SK-N-SH (cell line): ENCODE measurements around the gene BRINP1.

Experiments
- CTCF ChIP-seq: fragments of 200-600 bp; sonication (generic); IDR thresholded peaks from 2 replicates; pipeline ENCODE4 v1.6.1; 2017; ENCODE audit warnings: antibody characterized with exemption, mild to moderate bottlenecking, moderate library complexity
- EP300 ChIP-seq, 2 experiments: IDR thresholded peaks; 2 replicates each; pipeline versions ENCODE4 v1.4.0 to v1.6.1; 2012; ENCODE audit warnings: borderline replicate concordance in 1 of 2, low read depth in 1 of 2, low read length in 1 of 2
- MAX ChIP-seq: IDR thresholded peaks from 2 replicates; pipeline ENCODE4 v1.4.0; 2012; ENCODE audit warnings: low read depth
- MXI1 ChIP-seq: IDR thresholded peaks from 2 replicates; pipeline ENCODE4 v1.6.1; 2012; ENCODE audit warnings: mild to moderate bottlenecking, low read depth, low read length, improper control_type of control experiment
- NRF1 ChIP-seq: IDR thresholded peaks from 2 replicates; pipeline ENCODE4 v1.6.1; 2012; ENCODE audit warnings: low read depth, mild to moderate bottlenecking, low read length
- PBX3 ChIP-seq: IDR thresholded peaks from 2 replicates; pipeline ENCODE4; 2012
- POLR2AphosphoS5 ChIP-seq: IDR thresholded peaks from 2 replicates; pipeline ENCODE4 v1.6.1; 2012; ENCODE audit warnings: low read depth, low read length
- REST ChIP-seq: IDR thresholded peaks from 2 replicates; pipeline ENCODE4 v1.6.1; 2012; ENCODE audit warnings: mild to moderate bottlenecking, low read depth, low read length, moderate library complexity
- SIN3A ChIP-seq: IDR thresholded peaks from 2 replicates; pipeline ENCODE4 v1.6.1; 2012; ENCODE audit warnings: low read depth, mild to moderate bottlenecking, low read length, moderate library complexity, borderline replicate concordance
- SMC3 ChIP-seq: IDR thresholded peaks from 2 replicates; pipeline ENCODE4 v1.6.1; 2012; ENCODE audit warnings: low read depth, low read length, improper control_type of control experiment
- TAF1 ChIP-seq: IDR thresholded peaks from 2 replicates; pipeline ENCODE4 v1.6.1; 2012; ENCODE audit warnings: low read depth, mild to moderate bottlenecking, low read length, moderate library complexity, borderline replicate concordance

DNA sequence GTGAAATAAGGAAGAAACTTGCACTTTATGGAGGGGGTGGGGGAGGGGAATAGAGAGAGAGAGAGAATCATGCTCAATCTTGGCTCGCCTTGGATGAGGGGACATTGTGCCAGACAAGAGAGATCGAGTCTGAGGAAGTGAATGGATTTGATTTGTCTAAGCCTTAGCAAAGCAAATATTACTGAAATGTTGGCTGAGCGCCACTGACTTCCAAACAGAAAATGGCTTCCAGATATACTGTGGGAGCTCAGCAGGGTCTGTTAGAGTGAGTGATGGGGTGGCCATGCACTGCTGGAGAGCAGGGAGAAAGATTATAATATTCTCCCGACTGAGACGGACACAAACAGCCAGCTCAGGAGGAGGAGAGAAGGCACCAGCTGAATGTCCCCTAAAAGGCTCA, 34.5 kb downstream of the BRINP1 start:
- TF ChIP-seq CTCF = no peak
- TF ChIP-seq SIN3A = no peak
- TF ChIP-seq NRF1 = no peak
- TF ChIP-seq PBX3 = no peak
- no peak for TF ChIP-seq MAX
- no peak for TF ChIP-seq EP300 (IDR thresholded peaks at IDR 0.05; ENCODE audit: borderline replicate concordance in 1 of 2, low read depth in 1 of 2, low read length in 1 of 2)
- no peak for TF ChIP-seq MXI1
- no peak for TF ChIP-seq REST
- TF ChIP-seq POLR2AphosphoS5 = no peak
- no peak for TF ChIP-seq TAF1
- TF ChIP-seq SMC3 = no peak
